C4-2B (cell line): ENCODE results near the gene SETBP1.

Experiments used
- CTCF ChIP-seq: fragments of 450-650 bp; conservative IDR thresholded peaks from 2 replicates; pipeline ENCODE4 v1.5.1; 2017; ENCODE audit warnings: mild to moderate bottlenecking
- ZFX ChIP-seq: fragments of 450-650 bp; IDR thresholded peaks from 2 replicates; pipeline ENCODE4 v1.6.1; 2017

DNA sequence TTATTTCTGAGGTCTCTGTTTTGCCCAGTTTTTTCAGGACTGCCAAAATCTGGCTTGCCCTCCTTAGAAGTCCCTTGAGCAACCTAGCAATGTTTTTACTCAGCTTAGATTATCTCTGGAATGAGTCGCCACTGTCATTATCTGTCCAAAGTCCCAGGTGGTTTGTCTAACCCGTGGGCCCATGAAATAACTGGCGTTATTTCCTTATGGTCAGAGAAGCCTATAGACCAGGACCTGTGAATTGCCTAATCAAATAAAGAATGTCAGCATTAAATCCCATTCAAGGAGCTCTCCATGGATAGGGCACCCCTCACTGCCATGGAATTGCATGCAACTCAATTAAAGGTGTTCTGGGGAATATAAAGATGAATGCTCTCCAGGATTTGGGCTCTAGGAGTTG, 373.9 kb downstream of the SETBP1 start:
- TF ChIP-seq CTCF, result no peak
- no peak for TF ChIP-seq ZFX
